NCI-H345 treated with DMSO at 0.1 percent for 48 hours (cell line): Measurements from ENCODE around the gene SP110.
"Not testable (repeated sequence)": the region's sequence is repeated elsewhere in the genome, so short reads cannot be mapped to it uniquely, and the experiment has no call there.

ENCODE experiments used
- DNase-seq: peaks from one replicate; lab custom pipeline; 2025; ENCODE audit not compliant: unreplicated experiment; lab: John Stamatoyannopoulos, UW

SP110 gene

GRCh38 chr2:230129343-230129742 lies 90.4 kb downstream of the SP110 start:
- DNase-seq = no peak

GRCh38 chr2:230128623-230129342 lies 91.0 kb downstream of the SP110 start:
- DNase-seq = no peak

- DNase-seq = no peak
Observed at GRCh38 chr2:230127195-230127594, 92.6 kb downstream of the SP110 start.

- DNase-seq = no peak
Observed at GRCh38 chr2:230124757-230125431, 94.9 kb downstream of the SP110 start.

GRCh38 chr2:230124235-230124634 lies 95.5 kb downstream of the SP110 start:
- no peak for DNase-seq

GRCh38 chr2:230120376-230120775 lies 99.4 kb downstream of the SP110 start:
- DNase-seq = not testable (repeated sequence)

GRCh38 chr2:230119827-230120226 lies 100.0 kb downstream of the SP110 start:
- DNase-seq = not testable (repeated sequence)
